ENCODE results near the gene CX3CL1. TPM values are rescaled to one million over a fixed set of nuclear protein-coding genes. Genes with fewer than 3 reads are reported as not detected.

CX3CL1 gene
- total and polyA plus RNA-seq, 9 of the 15 experiments (the other 6 are each of a cell fraction or from before 2014, with no cell fraction given) = 0.09 TPM; not detected in 8

DNA sequence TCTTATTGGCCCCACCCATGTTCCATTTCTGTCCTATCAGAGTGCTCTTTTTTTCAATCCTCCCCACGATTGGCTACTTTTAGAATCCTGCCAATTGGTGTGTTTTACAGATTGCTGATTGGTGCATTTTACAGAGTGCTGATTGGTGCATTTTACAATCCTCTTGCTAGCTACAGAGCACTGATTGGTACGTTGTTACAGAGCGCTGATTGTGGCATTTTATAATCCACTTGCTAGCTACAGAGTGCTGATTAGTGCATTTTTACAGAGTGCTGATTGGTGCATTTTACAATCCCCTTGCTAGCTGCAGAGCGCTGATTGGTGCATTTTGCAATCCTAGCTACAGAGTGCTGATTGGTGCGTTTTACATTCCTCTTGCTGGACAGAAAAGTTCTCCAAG is 22.7 kb downstream of the CX3CL1 start:
- peaks cover 0 to 27% of the 10 kb centered on the region in 2 experiments; a peak in 3 of 5 replicates for H3K27me3 ChIP-seq (ENCODE audit: control insufficient read depth in 2 of 2, insufficient read depth in 2 of 2, low read length in 2 of 2)
- no peak overlapping the region for H3K4me3 ChIP-seq
- no peaks in the 10 kb centered on the region for H3K9me1 ChIP-seq (ENCODE audit: control insufficient read depth, insufficient read depth, low read length)
- ATAC-seq = no peak
- CTCF ChIA-PET (ENCODE audit: low intra/inter-chr PET ratio) = no interaction called here
- no peak for DNase-seq (ENCODE audit: extremely low read depth in 1 of 4, low spot score in 3 of 4)
- no peak overlapping the region for H3K9ac ChIP-seq (ENCODE audit: insufficient read depth in 1 of 2, low read depth in 2 of 2, low read length in 2 of 2)
- no TSS peak for BruUV-seq (replicated peaks)
- H3K9me3 ChIP-seq (replicated peaks; ENCODE audit: control insufficient read depth, insufficient read depth, low read depth, low read length) = no peaks in the 10 kb centered on the region; the same call in 1 of the 2 replicates
- 4% methylated on average over 5 of the region's 5 CpGs for WGBS (ENCODE audit: insufficient coverage, low coverage, missing lambda C conversion rate)
- no peaks in the 10 kb centered on the region for H4K20me1 ChIP-seq (replicated peaks; ENCODE audit: control insufficient read depth, insufficient read depth, low read length)
- intact Hi-C loops (cut with micrococcal nuclease) = no loop called here
- H3K4me2 ChIP-seq (ENCODE audit: insufficient read depth, low read length) = no peak overlapping the region
- FAIRE-seq = no peak
- TF ChIP-seq ARID2 (IDR thresholded peaks at IDR 0.05) (no peak), ZNF316 (IDR thresholded peaks at IDR 0.05) (peak; percentile 82), EGR1 (conservative IDR thresholded peaks at IDR 0.05) (no peak), HCFC1 (IDR thresholded peaks at IDR 0.05; ENCODE audit: low read depth, low read length) (no peak), ZNF311 (CRISPR knock-in tag; IDR thresholded peaks at IDR 0.05) (no peak), ARNT (IDR thresholded peaks at IDR 0.05) (no peak), TRIM28 (IDR thresholded peaks at IDR 0.05) (no peak), MAFG (tag; conservative IDR thresholded peaks at IDR 0.05) (peak; percentile 34; the same call in 1 of the 2 replicates), HOXB6 (CRISPR knock-in tag; IDR thresholded peaks at IDR 0.05; ENCODE audit: borderline replicate concordance) (no peak), XRCC5 (IDR thresholded peaks at IDR 0.05; ENCODE audit: low read depth, low read length) (no peak), CHD2 (IDR thresholded peaks at IDR 0.05; ENCODE audit: low read depth, low read length) (no peak), CXXC5 (CRISPR knock-in tag; IDR thresholded peaks at IDR 0.05) (no peak), RAD21 (CRISPR knock-in tag; conservative IDR thresholded peaks at IDR 0.05 in 1 of 2, IDR thresholded peaks at IDR 0.05 in 1 of 2) (no peak), C11orf30 (IDR thresholded peaks at IDR 0.05; ENCODE audit: low read depth) (peak; percentile 59), SNRNP70 (optimal IDR thresholded peaks at IDR 0.05; ENCODE audit: low read depth, low read length) (no peak)
- TF ChIP-seq, protein P1, sequence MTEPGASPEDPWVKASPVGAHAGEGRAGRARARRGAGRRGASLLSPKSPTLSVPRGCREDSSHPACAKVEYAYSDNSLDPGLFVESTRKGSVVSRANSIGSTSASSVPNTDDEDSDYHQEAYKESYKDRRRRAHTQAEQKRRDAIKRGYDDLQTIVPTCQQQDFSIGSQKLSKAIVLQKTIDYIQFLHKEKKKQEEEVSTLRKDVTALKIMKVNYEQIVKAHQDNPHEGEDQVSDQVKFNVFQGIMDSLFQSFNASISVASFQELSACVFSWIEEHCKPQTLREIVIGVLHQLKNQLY (CRISPR knock-in tag; conservative IDR thresholded peaks at IDR 0.05) = no peak
- TF ChIP-seq, protein P2, sequence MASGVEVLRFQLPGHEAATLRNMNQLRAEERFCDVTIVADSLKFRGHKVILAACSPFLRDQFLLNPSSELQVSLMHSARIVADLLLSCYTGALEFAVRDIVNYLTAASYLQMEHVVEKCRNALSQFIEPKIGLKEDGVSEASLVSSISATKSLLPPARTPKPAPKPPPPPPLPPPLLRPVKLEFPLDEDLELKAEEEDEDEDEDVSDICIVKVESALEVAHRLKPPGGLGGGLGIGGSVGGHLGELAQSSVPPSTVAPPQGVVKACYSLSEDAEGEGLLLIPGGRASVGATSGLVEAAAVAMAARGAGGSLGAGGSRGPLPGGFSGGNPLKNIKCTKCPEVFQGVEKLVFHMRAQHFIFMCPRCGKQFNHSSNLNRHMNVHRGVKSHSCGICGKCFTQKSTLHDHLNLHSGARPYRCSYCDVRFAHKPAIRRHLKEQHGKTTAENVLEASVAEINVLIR (CRISPR knock-in tag; IDR thresholded peaks at IDR 0.05) = no peak
- TF ChIP-seq, protein P3, sequence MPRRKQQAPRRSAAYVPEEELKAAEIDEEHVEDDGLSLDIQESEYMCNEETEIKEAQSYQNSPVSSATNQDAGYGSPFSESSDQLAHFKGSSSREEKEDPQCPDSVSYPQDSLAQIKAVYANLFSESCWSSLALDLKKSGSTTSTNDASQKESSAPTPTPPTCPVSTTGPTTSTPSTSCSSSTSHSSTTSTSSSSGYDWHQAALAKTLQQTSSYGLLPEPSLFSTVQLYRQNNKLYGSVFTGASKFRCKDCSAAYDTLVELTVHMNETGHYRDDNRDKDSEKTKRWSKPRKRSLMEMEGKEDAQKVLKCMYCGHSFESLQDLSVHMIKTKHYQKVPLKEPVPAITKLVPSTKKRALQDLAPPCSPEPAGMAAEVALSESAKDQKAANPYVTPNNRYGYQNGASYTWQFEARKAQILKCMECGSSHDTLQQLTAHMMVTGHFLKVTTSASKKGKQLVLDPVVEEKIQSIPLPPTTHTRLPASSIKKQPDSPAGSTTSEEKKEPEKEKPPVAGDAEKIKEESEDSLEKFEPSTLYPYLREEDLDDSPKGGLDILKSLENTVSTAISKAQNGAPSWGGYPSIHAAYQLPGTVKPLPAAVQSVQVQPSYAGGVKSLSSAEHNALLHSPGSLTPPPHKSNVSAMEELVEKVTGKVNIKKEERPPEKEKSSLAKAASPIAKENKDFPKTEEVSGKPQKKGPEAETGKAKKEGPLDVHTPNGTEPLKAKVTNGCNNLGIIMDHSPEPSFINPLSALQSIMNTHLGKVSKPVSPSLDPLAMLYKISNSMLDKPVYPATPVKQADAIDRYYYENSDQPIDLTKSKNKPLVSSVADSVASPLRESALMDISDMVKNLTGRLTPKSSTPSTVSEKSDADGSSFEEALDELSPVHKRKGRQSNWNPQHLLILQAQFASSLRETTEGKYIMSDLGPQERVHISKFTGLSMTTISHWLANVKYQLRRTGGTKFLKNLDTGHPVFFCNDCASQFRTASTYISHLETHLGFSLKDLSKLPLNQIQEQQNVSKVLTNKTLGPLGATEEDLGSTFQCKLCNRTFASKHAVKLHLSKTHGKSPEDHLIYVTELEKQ (CRISPR knock-in tag; IDR thresholded peaks at IDR 0.05) = no peak
- no peaks in the 10 kb centered on the region; a peak in 1 of 5 replicates for H3K4me1 ChIP-seq (replicated peaks in 1 of 2; ENCODE audit: control insufficient read depth in 2 of 2, insufficient read depth in 2 of 2, low read length in 2 of 2)
- POLR2A ChIA-PET = no interaction called here
- H3K79me2 ChIP-seq (ENCODE audit: control insufficient read depth, insufficient read depth, low read length) = no peaks in the 10 kb centered on the region
- no peaks in the 10 kb centered on the region for H3K36me3 ChIP-seq (ENCODE audit: control insufficient read depth, insufficient read depth, low read length)
- H2AFZ ChIP-seq (ENCODE audit: low read depth, low read length) = no peak overlapping the region
- in situ Hi-C loops (cut with MboI) = no loop called here
- H3K27ac ChIP-seq (ENCODE audit: extremely low read depth, low read depth, low read length) = no peak overlapping the region

Measured in K562 (cell line).